B cell (primary cell): ENCODE data around the gene PDE11A. TPM values are rescaled to one million over a fixed set of nuclear protein-coding genes. Genes with fewer than 3 reads are reported as not detected.
A peak's percentile ranks its signal among the peaks of the same experiment; 100 is the strongest.

Source experiments
- ATAC-seq: fragments of 200-7000 bp; cut with Tn5 transposase; one replicate; pipeline ENCODE4 v1.10.0; 2021; ENCODE audit warnings: low read depth, mild to moderate bottlenecking, moderate number of reproducible peaks, moderate library complexity
- CTCF ChIA-PET: fragments of 350-600 bp; sonication (Branson Sonifier 250); formaldehyde crosslinking; loops from one replicate; lab custom pipeline; 2021; ENCODE audit warnings: antibody characterized with exemption, inconsistent platforms; lab: Charles Lee
- POLR2A ChIA-PET: fragments of 350-600 bp; sonication (Branson Sonifier 250); formaldehyde crosslinking; loops from one replicate; lab custom pipeline; 2021; ENCODE audit warnings: antibody characterized with exemption; lab: Charles Lee
- DNase-seq: peaks from one replicate; pipeline ENCODE4 v3.0.0; 2013
- H2AFZ ChIP-seq: 2 replicates; pipeline ENCODE4 v1.6.1; 2012; ENCODE audit warnings: mild to moderate bottlenecking, low read depth, low read length; ENCODE audit not compliant: insufficient read depth, poor library complexity, severe bottlenecking
- H3K27ac ChIP-seq, 2 donors: 1 replicate in 1 of 2; 2 replicates in 1 of 2; pipeline ENCODE4 v1.5.1; 2012 to 2013; ENCODE audit warnings: low read length in 2 of 2, mild to moderate bottlenecking in 2 of 2, moderate library complexity in 1 of 2
- H3K27me3 ChIP-seq, 4 experiments: fragments of 200-600 bp in 1 of 4; sonication (generic) in 1 of 4; replicated peaks in 1 of 4; 1 replicate in 2 of 4; 2 replicates in 2 of 4; pipeline versions ENCODE4 v1.6.1 to v1.7.0; 2013 to 2016; ENCODE audit warnings: low read length in 3 of 4, mild to moderate bottlenecking in 2 of 4, mixed read lengths in 1 of 4, moderate library complexity in 1 of 4; ENCODE audit not compliant: insufficient read depth in 4 of 4, control insufficient read depth in 3 of 4; ENCODE audit errors: control extremely low read depth in 1 of 4
- H3K36me3 ChIP-seq, 2 experiments: replicated peaks in 1 of 2; 1 replicate in 1 of 2; 2 replicates in 1 of 2; pipeline versions ENCODE4 v1.6.1 to v1.7.1; 2013; ENCODE audit warnings: low read length in 1 of 2; ENCODE audit not compliant: insufficient read depth in 2 of 2, control insufficient read depth in 1 of 2; ENCODE audit errors: control extremely low read depth in 1 of 2, extremely low read depth in 1 of 2
- H3K4me1 ChIP-seq, 2 donors: fragments of 200-600 bp in 1 of 2; sonication (generic) in 1 of 2; 1 replicate in 1 of 2; 2 replicates in 1 of 2; pipeline versions ENCODE4 v1.5.1 to v1.6.1; 2013 to 2017; ENCODE audit warnings: low read length in 2 of 2; ENCODE audit not compliant: control insufficient read depth in 2 of 2, insufficient read depth in 2 of 2
- H3K4me2 ChIP-seq: replicated peaks from 2 replicates; pipeline ENCODE3; 2012; ENCODE audit warnings: mild to moderate bottlenecking, low read depth, low read length; ENCODE audit not compliant: poor library complexity, severe bottlenecking
- H3K4me3 ChIP-seq, 5 experiments: fragments of 200-600 bp in 1 of 5; sonication (generic) in 1 of 5; 1 replicate in 3 of 5; 2 replicates in 2 of 5; pipeline versions ENCODE4 v1.5.1 to v1.7.0; 2011 to 2016; ENCODE audit warnings: low read length in 4 of 5, mild to moderate bottlenecking in 4 of 5, low read depth in 2 of 5, control low read depth in 1 of 5, moderate library complexity in 1 of 5; ENCODE audit not compliant: insufficient read depth in 1 of 5; ENCODE audit errors: control extremely low read depth in 1 of 5, extremely low read depth in 1 of 5
- H3K79me2 ChIP-seq: fragments of 200-600 bp; sonication (generic); one replicate; pipeline ENCODE4 v1.6.0; 2016; ENCODE audit warnings: low read length; ENCODE audit not compliant: control insufficient read depth, insufficient read depth
- H3K9ac ChIP-seq: fragments of 200-600 bp; sonication (generic); 2 replicates; pipeline ENCODE4 v1.6.1; 2017; ENCODE audit warnings: mild to moderate bottlenecking, low read length, moderate library complexity
- H3K9me3 ChIP-seq, 3 donors: one replicate each; pipeline versions ENCODE4 v1.6.1 to v1.7.1; 2013; ENCODE audit warnings: low read length in 2 of 3; ENCODE audit not compliant: control insufficient read depth in 2 of 3, insufficient read depth in 1 of 3; ENCODE audit errors: control extremely low read depth in 1 of 3
- H4K20me1 ChIP-seq: 2 replicates; pipeline ENCODE4 v1.6.0; 2012; ENCODE audit warnings: mild to moderate bottlenecking, low read length; ENCODE audit not compliant: insufficient read depth, control insufficient read depth, poor library complexity, severe bottlenecking
- H3K27ac Mint-ChIP-seq: one replicate; pipeline ENCODE4 v1.8.0; 2021; ENCODE audit warnings: mixed read lengths
- H3K27me3 Mint-ChIP-seq: one replicate; pipeline ENCODE4 v1.8.0; 2021; ENCODE audit warnings: mixed read lengths
- H3K4me1 Mint-ChIP-seq: one replicate; pipeline ENCODE4 v1.8.0; 2021; ENCODE audit warnings: mixed read lengths
- H3K4me3 Mint-ChIP-seq: one replicate; pipeline ENCODE4 v1.8.0; 2021; ENCODE audit warnings: mixed read lengths
- H3K9me3 Mint-ChIP-seq: one replicate; pipeline ENCODE4 v1.8.0; 2022; ENCODE audit warnings: mixed read lengths; ENCODE audit not compliant: insufficient read depth
- CTCF ChIP-seq: fragments of 200-600 bp; IDR thresholded peaks from one replicate; pipeline ENCODE4 v1.8.0; 2022; ENCODE audit warnings: antibody characterized with exemption, mild to moderate bottlenecking
- EZH2 ChIP-seq: IDR thresholded peaks from 2 replicates; pipeline ENCODE4 v1.6.1; 2012; ENCODE audit warnings: borderline replicate concordance, low read depth, mild to moderate bottlenecking, moderate library complexity, low read length; ENCODE audit not compliant: insufficient read depth, poor library complexity, severe bottlenecking
- WGBS: methylation state at CpG from one replicate; pipeline ENCODE4 v1.1.5; 2013; ENCODE audit warnings: missing lambda C conversion rate; ENCODE audit not compliant: insufficient coverage; 5-methylcytosine and 5-hydroxymethylcytosine counted together
- intact Hi-C: fragments of 100-400 bp; cut with micrococcal nuclease; formaldehyde crosslinking; loops from one replicate; pipeline ENCODE4 v1.10.0; 2022
- polyA plus RNA-seq: library from polyadenylated mRNA; depleted of rRNA; stranded (reverse); fragments of >200 nt; gene quantifications from 2 replicates; pipeline ENCODE4 v1.2.3, GENCODE V29; 2012
- total RNA-seq, 2 donors: library from RNA; stranded (reverse); fragments of 120-200 nt in 1 of 2; gene quantifications; 1 replicate in 1 of 2; 2 replicates in 1 of 2; pipeline versions ENCODE4 v1.2.3 to v1.2.4, GENCODE V29; 2013 to 2022

Gene PDE11A
- total and polyA plus RNA-seq, 2 donors (not counting 1 experiment from before 2014, with no cell fraction given): 0.25 TPM; not detected in 1

GRCh38 chr2:178112202-178113152, 39.9 kb upstream of the PDE11A start, which contains the start of gene RBM45:
Gene RBM45, plus strand, starts transcription at chr2:178112437. Its CDS starts 110 bp downstream, at chr2:178112547.
- no peaks in the 10 kb centered on the region for H3K9me3 Mint-ChIP-seq
- peak within 1 kb of the TSS; percentile 98 for H3K9ac ChIP-seq
- POLR2A ChIA-PET: no interaction called here

More at GRCh38 chr2:178112202-178113152, 39.9 kb upstream of the PDE11A start, which contains the start of gene RBM45:
- TF ChIP-seq CTCF (peak; percentile 99), EZH2 (no peak)
- Mint-ChIP-seq H3K4me1 (peaks cover 39% of the 10 kb centered on the region), H3K27ac (peak within 1 kb of the TSS; percentile 85), H3K27me3 (peaks cover under 1% of the 10 kb centered on the region), H3K4me3 (peak within 1 kb of the TSS; percentile 97)
- WGBS: 2% methylated on average over 59 of the region's 60 CpGs
- Histone ChIP-seq H3K9me3 (no peaks in the 10 kb centered on the region), H3K79me2 (peaks cover 11% of the 10 kb centered on the region), H3K4me2 (peak within 1 kb of the TSS; percentile 86), H3K4me3 (peak within 1 kb of the TSS; percentile 46 to 95 (median 76)), H2AFZ (peak within 1 kb of the TSS; percentile 98), H4K20me1 (no peaks in the 10 kb centered on the region), H3K4me1 (peaks cover 12% of the 10 kb centered on the region in 2 donors), H3K36me3 (peaks cover 0 to 2% of the 10 kb centered on the region in 2 experiments), H3K27me3 (no peaks in the 10 kb centered on the region), H3K27ac (peak within 1 kb of the TSS; percentile 43 to 77)
- peak; percentile 92 for ATAC-seq
- peak; percentile 87 for DNase-seq
- CTCF ChIA-PET: interaction anchor here (0.5 to 1.8 kb wide), 11 partner anchors 10 to 369 kb away, joined by 3 to 8 read pairs (median 4); no protein-coding TSS in a partner anchor
- intact Hi-C loops: loop anchor here (1.0 to 10.0 kb wide), 7 partner anchors 82 to 1894 kb away; partner anchors contain the start of genes CWC22, OSBPL6, PJVK and PRKRA
